ENCODE measurements around the gene DCDC1. TPM values are rescaled to one million over a fixed set of nuclear protein-coding genes. Genes with fewer than 3 reads are reported as not detected.

DCDC1 gene
- total RNA-seq, 5 donors from 2014 or later (not counting 1 experiment from before 2014, with no cell fraction given): 0.09 to 1.0 (median 0.22) TPM; not detected in 1

GRCh38 chr11:30893318-30893717 is 476.2 kb downstream of the DCDC1 start:
- Mint-ChIP-seq H3K27ac (no peak overlapping the region), H3K4me3 (no peak overlapping the region), H3K27me3 (no peaks in the 10 kb centered on the region), H3K9me3 (peaks cover 0 to 4% (median 3%) of the 10 kb centered on the region in 3 donors), H3K4me1 (no peaks in the 10 kb centered on the region), H3K36me3 (no peaks in the 10 kb centered on the region)
- Histone ChIP-seq H3K27ac (ENCODE audit: low read length) (no peak overlapping the region), H3K27me3 (replicated peaks in 1 of 2; ENCODE audit: control insufficient read depth in 2 of 2, extremely low read depth in 1 of 2, insufficient read depth in 2 of 2, low read length in 1 of 2) (no peaks in the 10 kb centered on the region), H3K4me3 (ENCODE audit: control insufficient read depth in 1 of 2, extremely low read depth in 1 of 2, low read length in 1 of 2) (no peak overlapping the region), H3K36me3 (ENCODE audit: control insufficient read depth in 2 of 2, extremely low read depth in 1 of 2, insufficient read depth in 1 of 2, low read length in 1 of 2) (no peaks in the 10 kb centered on the region), H3K9me3 (no peaks in the 10 kb centered on the region), H3K4me1 (ENCODE audit: control insufficient read depth in 1 of 2, extremely low read depth in 1 of 2, insufficient read depth in 2 of 2, low read length in 2 of 2) (no peaks in the 10 kb centered on the region)
- ChIA-PET CTCF (no interaction called here), POLR2A (no interaction called here)
- ATAC-seq (replicated peaks in 1 of 4) (no peak), DNase-seq (no peak)
- no CpG with 5 or more reads among the region's 3 CpGs for WGBS (ENCODE audit: insufficient coverage)

GRCh38 chr11:30889143-30889794 is 480.3 kb downstream of the DCDC1 start:
- POLR2A ChIA-PET: no interaction called here
- CTCF ChIA-PET: no interaction called here
- no peaks in the 10 kb centered on the region for H3K27me3 ChIP-seq (replicated peaks in 1 of 2; ENCODE audit: control insufficient read depth in 2 of 2, extremely low read depth in 1 of 2, insufficient read depth in 2 of 2, low read length in 1 of 2)
- Mint-ChIP-seq H3K4me1 (no peaks in the 10 kb centered on the region), H3K9me3 (peaks cover 0 to 4% (median 3%) of the 10 kb centered on the region in 3 donors), H3K27ac (no peak overlapping the region), H3K36me3 (no peaks in the 10 kb centered on the region), H3K4me3 (no peak overlapping the region), H3K27me3 (no peaks in the 10 kb centered on the region)
- H3K4me1 ChIP-seq (ENCODE audit: control insufficient read depth in 1 of 2, extremely low read depth in 1 of 2, insufficient read depth in 2 of 2, low read length in 2 of 2): no peaks in the 10 kb centered on the region
- no peak for ATAC-seq (replicated peaks in 1 of 4)
- H3K9me3 ChIP-seq: no peaks in the 10 kb centered on the region
- DNase-seq: no peak
- no peak overlapping the region for H3K27ac ChIP-seq (ENCODE audit: low read length)
- H3K36me3 ChIP-seq (ENCODE audit: control insufficient read depth in 2 of 2, extremely low read depth in 1 of 2, insufficient read depth in 1 of 2, low read length in 1 of 2): no peaks in the 10 kb centered on the region
- H3K4me3 ChIP-seq (ENCODE audit: control insufficient read depth in 1 of 2, extremely low read depth in 1 of 2, low read length in 1 of 2): no peak overlapping the region
- WGBS (ENCODE audit: insufficient coverage): 79% methylated on average over 5 of the region's 6 CpGs

- no peak overlapping the region for H3K27ac ChIP-seq (ENCODE audit: low read length)
- CTCF ChIA-PET: no interaction called here
- WGBS (ENCODE audit: insufficient coverage): no CpG with 5 or more reads among the region's 8 CpGs
- H3K4me1 ChIP-seq (ENCODE audit: control insufficient read depth in 1 of 2, extremely low read depth in 1 of 2, insufficient read depth in 2 of 2, low read length in 2 of 2): no peaks in the 10 kb centered on the region
- Mint-ChIP-seq H3K36me3 (no peaks in the 10 kb centered on the region), H3K4me1 (no peaks in the 10 kb centered on the region), H3K27ac (no peak overlapping the region), H3K4me3 (no peak overlapping the region), H3K9me3 (no peaks in the 10 kb centered on the region), H3K27me3 (no peaks in the 10 kb centered on the region)
- no peak overlapping the region for H3K4me3 ChIP-seq (ENCODE audit: control insufficient read depth in 1 of 2, extremely low read depth in 1 of 2, low read length in 1 of 2)
- no peaks in the 10 kb centered on the region for H3K27me3 ChIP-seq (replicated peaks in 1 of 2; ENCODE audit: control insufficient read depth in 2 of 2, extremely low read depth in 1 of 2, insufficient read depth in 2 of 2, low read length in 1 of 2)
- POLR2A ChIA-PET: no interaction called here
- H3K36me3 ChIP-seq (ENCODE audit: control insufficient read depth in 2 of 2, extremely low read depth in 1 of 2, insufficient read depth in 1 of 2, low read length in 1 of 2): no peaks in the 10 kb centered on the region
- H3K9me3 ChIP-seq: no peaks in the 10 kb centered on the region
- ATAC-seq (replicated peaks in 1 of 4) (no peak), DNase-seq (no peak)
These were observed 490.1 kb downstream of the DCDC1 start for GRCh38 chr11:30879322-30880005.

- ChIA-PET CTCF (no interaction called here), POLR2A (no interaction called here)
- H3K9me3 Mint-ChIP-seq: no peaks in the 10 kb centered on the region
- H3K27ac ChIP-seq (ENCODE audit: low read length): no peak overlapping the region
- no peak overlapping the region for H3K4me3 ChIP-seq (ENCODE audit: control insufficient read depth in 1 of 2, extremely low read depth in 1 of 2, low read length in 1 of 2)
- no peak overlapping the region for H3K4me3 Mint-ChIP-seq
- H3K36me3 ChIP-seq (ENCODE audit: control insufficient read depth in 2 of 2, extremely low read depth in 1 of 2, insufficient read depth in 1 of 2, low read length in 1 of 2): no peaks in the 10 kb centered on the region
- H3K36me3 Mint-ChIP-seq: no peaks in the 10 kb centered on the region
- DNase-seq (no peak), ATAC-seq (replicated peaks in 1 of 4) (no peak)
- H3K27me3 Mint-ChIP-seq: no peaks in the 10 kb centered on the region
- H3K4me1 Mint-ChIP-seq: no peaks in the 10 kb centered on the region
- no peaks in the 10 kb centered on the region for H3K9me3 ChIP-seq
- WGBS (ENCODE audit: insufficient coverage): no CpG with 5 or more reads among the region's 3 CpGs
- no peaks in the 10 kb centered on the region for H3K27me3 ChIP-seq (replicated peaks in 1 of 2; ENCODE audit: control insufficient read depth in 2 of 2, extremely low read depth in 1 of 2, insufficient read depth in 2 of 2, low read length in 1 of 2)
- no peak overlapping the region for H3K27ac Mint-ChIP-seq
- H3K4me1 ChIP-seq (ENCODE audit: control insufficient read depth in 1 of 2, extremely low read depth in 1 of 2, insufficient read depth in 2 of 2, low read length in 2 of 2): no peaks in the 10 kb centered on the region
These were observed 491.1 kb downstream of the DCDC1 start for GRCh38 chr11:30878400-30878799.

GRCh38 chr11:30876663-30877396 is 492.7 kb downstream of the DCDC1 start:
- POLR2A ChIA-PET: no interaction called here
- CTCF ChIA-PET: no interaction called here
- no peaks in the 10 kb centered on the region for H3K9me3 Mint-ChIP-seq
- H3K27me3 ChIP-seq (replicated peaks in 1 of 2; ENCODE audit: control insufficient read depth in 2 of 2, extremely low read depth in 1 of 2, insufficient read depth in 2 of 2, low read length in 1 of 2): no peaks in the 10 kb centered on the region
- no peaks in the 10 kb centered on the region for H3K36me3 ChIP-seq (ENCODE audit: control insufficient read depth in 2 of 2, extremely low read depth in 1 of 2, insufficient read depth in 1 of 2, low read length in 1 of 2)
- H3K9me3 ChIP-seq: no peaks in the 10 kb centered on the region
- no peaks in the 10 kb centered on the region for H3K27me3 Mint-ChIP-seq
- no peak for DNase-seq
- WGBS (ENCODE audit: insufficient coverage): no CpG with 5 or more reads among the region's 2 CpGs
- no peaks in the 10 kb centered on the region for H3K4me1 Mint-ChIP-seq
- H3K27ac Mint-ChIP-seq: no peak overlapping the region
- no peaks in the 10 kb centered on the region for H3K36me3 Mint-ChIP-seq
- no peak overlapping the region for H3K27ac ChIP-seq (ENCODE audit: low read length)
- H3K4me3 Mint-ChIP-seq: no peak overlapping the region
- no peak overlapping the region for H3K4me3 ChIP-seq (ENCODE audit: control insufficient read depth in 1 of 2, extremely low read depth in 1 of 2, low read length in 1 of 2)
- H3K4me1 ChIP-seq (ENCODE audit: control insufficient read depth in 1 of 2, extremely low read depth in 1 of 2, insufficient read depth in 2 of 2, low read length in 2 of 2): no peaks in the 10 kb centered on the region
- no peak for ATAC-seq (replicated peaks in 1 of 4)

GRCh38 chr11:30876228-30876627 is 493.3 kb downstream of the DCDC1 start:
- no peaks in the 10 kb centered on the region for H3K36me3 Mint-ChIP-seq
- no peak overlapping the region for H3K27ac Mint-ChIP-seq
- Histone ChIP-seq H3K36me3 (ENCODE audit: control insufficient read depth in 2 of 2, extremely low read depth in 1 of 2, insufficient read depth in 1 of 2, low read length in 1 of 2) (no peaks in the 10 kb centered on the region), H3K27me3 (replicated peaks in 1 of 2; ENCODE audit: control insufficient read depth in 2 of 2, extremely low read depth in 1 of 2, insufficient read depth in 2 of 2, low read length in 1 of 2) (no peaks in the 10 kb centered on the region), H3K4me3 (ENCODE audit: control insufficient read depth in 1 of 2, extremely low read depth in 1 of 2, low read length in 1 of 2) (no peak overlapping the region), H3K9me3 (no peaks in the 10 kb centered on the region), H3K27ac (ENCODE audit: low read length) (no peak overlapping the region), H3K4me1 (ENCODE audit: control insufficient read depth in 1 of 2, extremely low read depth in 1 of 2, insufficient read depth in 2 of 2, low read length in 2 of 2) (no peaks in the 10 kb centered on the region)
- POLR2A ChIA-PET: no interaction called here
- CTCF ChIA-PET: no interaction called here
- DNase-seq (no peak), ATAC-seq (replicated peaks in 1 of 4) (no peak)
- WGBS (ENCODE audit: insufficient coverage): 100% methylated on average over 1 of the region's 2 CpGs
- H3K4me3 Mint-ChIP-seq: no peak overlapping the region
- no peaks in the 10 kb centered on the region for H3K9me3 Mint-ChIP-seq
- H3K27me3 Mint-ChIP-seq: no peaks in the 10 kb centered on the region
- H3K4me1 Mint-ChIP-seq: no peaks in the 10 kb centered on the region
